Liver (tissue), 9 donors: ENCODE measurements around the gene PDZD8. TPM values are rescaled to one million over a fixed set of nuclear protein-coding genes. Genes with fewer than 3 reads are reported as not detected.

Experiments used
- DNase-seq: peaks from one replicate; pipeline ENCODE4 v3.0.0-alpha.2; 2017; ENCODE audit warnings: low spot score
- H3K27ac ChIP-seq, 2 donors: one replicate each; pipeline ENCODE4 v1.7.0; 2013; ENCODE audit warnings: inconsistent platforms in 2 of 2, low read length in 2 of 2, control low read depth in 1 of 2, low read depth in 1 of 2, mild to moderate bottlenecking in 1 of 2
- H3K27me3 ChIP-seq, 4 donors: one replicate each; pipeline versions ENCODE4 v1.6.1 to v1.7.0; 2013; ENCODE audit warnings: low read length in 3 of 4, inconsistent platforms in 1 of 4, mild to moderate bottlenecking in 1 of 4, moderate library complexity in 1 of 4; ENCODE audit not compliant: control insufficient read depth in 4 of 4, insufficient read depth in 4 of 4
- H3K36me3 ChIP-seq, 4 donors: one replicate each; pipeline versions ENCODE4 v1.6.1 to v1.7.0; 2013; ENCODE audit warnings: low read length in 3 of 4, mild to moderate bottlenecking in 3 of 4, low read depth in 1 of 4, moderate library complexity in 1 of 4; ENCODE audit not compliant: control insufficient read depth in 4 of 4, insufficient read depth in 3 of 4
- H3K4me1 ChIP-seq, 4 donors: one replicate each; pipeline versions ENCODE4 v1.6.1 to v1.7.0; 2013; ENCODE audit warnings: low read length in 3 of 4, mild to moderate bottlenecking in 3 of 4, moderate library complexity in 1 of 4; ENCODE audit not compliant: control insufficient read depth in 4 of 4, insufficient read depth in 4 of 4
- H3K4me3 ChIP-seq, 3 donors: one replicate each; pipeline versions ENCODE4 v1.6.1 to v1.7.0; 2013; ENCODE audit warnings: low read length in 3 of 3, control low read depth in 1 of 3, low read depth in 1 of 3, mild to moderate bottlenecking in 1 of 3
- H3K9ac ChIP-seq, 2 donors: one replicate each; pipeline ENCODE4 v1.7.0; 2013; ENCODE audit warnings: low read length in 2 of 2, mild to moderate bottlenecking in 2 of 2, moderate library complexity in 2 of 2, control low read depth in 1 of 2, low read depth in 1 of 2
- H3K9me3 ChIP-seq, 4 donors: one replicate each; pipeline versions ENCODE4 v1.6.1 to v1.7.0; 2013; ENCODE audit warnings: low read length in 3 of 4; ENCODE audit not compliant: control insufficient read depth in 4 of 4
- EGR1 ChIP-seq, 2 donors: IDR thresholded peaks; 2 replicates each; pipeline ENCODE4 v1.6.1; 2016 to 2018; ENCODE audit warnings: antibody characterized with exemption in 2 of 2, low read depth in 2 of 2
- FOXA1 ChIP-seq: IDR thresholded peaks from 2 replicates; pipeline ENCODE4 v1.6.1; 2016; ENCODE audit warnings: antibody characterized with exemption
- GABPA ChIP-seq, 2 donors: IDR thresholded peaks in 1 of 2; conservative IDR thresholded peaks in 1 of 2; 2 replicates each; pipeline ENCODE4 v1.6.1; 2016; ENCODE audit warnings: antibody characterized with exemption in 2 of 2, mild to moderate bottlenecking in 1 of 2, moderate library complexity in 1 of 2
- HNF4A ChIP-seq, 2 donors: conservative IDR thresholded peaks; 2 replicates each; pipeline ENCODE4 v1.6.1; 2016; ENCODE audit warnings: antibody characterized with exemption in 2 of 2, mild to moderate bottlenecking in 2 of 2
- HNF4G ChIP-seq: IDR thresholded peaks from 2 replicates; pipeline ENCODE4 v1.6.1; 2016; ENCODE audit warnings: antibody characterized with exemption
- JUND ChIP-seq, 2 donors: IDR thresholded peaks; 2 replicates each; pipeline ENCODE4 v1.6.1; 2016; ENCODE audit warnings: antibody characterized with exemption in 2 of 2
- NR2F2 ChIP-seq: IDR thresholded peaks from 2 replicates; pipeline ENCODE4 v1.6.1; 2016; ENCODE audit warnings: antibody characterized with exemption
- RAD21 ChIP-seq, 2 donors: IDR thresholded peaks; 2 replicates each; pipeline ENCODE4 v1.6.1; 2016; ENCODE audit warnings: antibody characterized with exemption in 2 of 2, mild to moderate bottlenecking in 2 of 2
- RXRA ChIP-seq, 2 donors: IDR thresholded peaks; 2 replicates each; pipeline ENCODE4 v1.6.1; 2017 to 2018; ENCODE audit warnings: antibody characterized with exemption in 2 of 2, mild to moderate bottlenecking in 1 of 2
- TAF1 ChIP-seq: conservative IDR thresholded peaks from 2 replicates; pipeline ENCODE4 v1.6.1; 2016; ENCODE audit warnings: antibody characterized with exemption, mild to moderate bottlenecking
- YY1 ChIP-seq: IDR thresholded peaks from 2 replicates; pipeline ENCODE4 v1.6.1; 2016; ENCODE audit warnings: antibody characterized with exemption, mild to moderate bottlenecking
- WGBS: extraction: QIAGEN DNeasy Blood & Tissue Kit; methylation state at CpG from one replicate; pipeline ENCODE4 v1.1.7; 2013; 5-methylcytosine and 5-hydroxymethylcytosine counted together
- polyA plus RNA-seq, 2 donors: library from polyadenylated mRNA; stranded (reverse) in 1 of 2; unstranded in 1 of 2; fragments of 200-250 nt in 1 of 2; fragments of >200 nt in 1 of 2; fragmentation: Nextera tagmentation in 1 of 2; extraction: Ambion mirVana in 1 of 2; gene quantifications; one replicate each; pipeline versions ENCODE4 v1.2.1 to v1.2.3, GENCODE V29; 2013 to 2015
- total RNA-seq, 2 donors: library from RNA; depleted of rRNA; stranded (reverse); fragments of >200 nt; gene quantifications; one replicate each; pipeline ENCODE4 v1.2.3, GENCODE V29; 2014
- TF ChIP-seq, protein P1 (sequence below): IDR thresholded peaks from 2 replicates; pipeline ENCODE4 v1.6.1; 2016; ENCODE audit warnings: antibody characterized with exemption
- TF ChIP-seq, protein P2 (sequence below): IDR thresholded peaks from 2 replicates; pipeline ENCODE4 v1.6.1; 2016; ENCODE audit warnings: antibody characterized with exemption, mild to moderate bottlenecking
- TF ChIP-seq, protein P3 (sequence below): fragments of 150-350 bp; IDR thresholded peaks from 2 replicates; pipeline ENCODE4 v1.5.1; 2017; ENCODE audit warnings: improper control_type of control experiment, low read depth, low read length; ENCODE audit not compliant: missing input control
- donor health status: healthy.
- donor health status: healthy.
- donor health status: healthy.
- donor health status: healthy.
- donor health status: healthy.

PDZD8 gene
- total and polyA plus RNA-seq, 4 donors, result 9.3 to 38.9 (median 15.1) TPM

DNA sequence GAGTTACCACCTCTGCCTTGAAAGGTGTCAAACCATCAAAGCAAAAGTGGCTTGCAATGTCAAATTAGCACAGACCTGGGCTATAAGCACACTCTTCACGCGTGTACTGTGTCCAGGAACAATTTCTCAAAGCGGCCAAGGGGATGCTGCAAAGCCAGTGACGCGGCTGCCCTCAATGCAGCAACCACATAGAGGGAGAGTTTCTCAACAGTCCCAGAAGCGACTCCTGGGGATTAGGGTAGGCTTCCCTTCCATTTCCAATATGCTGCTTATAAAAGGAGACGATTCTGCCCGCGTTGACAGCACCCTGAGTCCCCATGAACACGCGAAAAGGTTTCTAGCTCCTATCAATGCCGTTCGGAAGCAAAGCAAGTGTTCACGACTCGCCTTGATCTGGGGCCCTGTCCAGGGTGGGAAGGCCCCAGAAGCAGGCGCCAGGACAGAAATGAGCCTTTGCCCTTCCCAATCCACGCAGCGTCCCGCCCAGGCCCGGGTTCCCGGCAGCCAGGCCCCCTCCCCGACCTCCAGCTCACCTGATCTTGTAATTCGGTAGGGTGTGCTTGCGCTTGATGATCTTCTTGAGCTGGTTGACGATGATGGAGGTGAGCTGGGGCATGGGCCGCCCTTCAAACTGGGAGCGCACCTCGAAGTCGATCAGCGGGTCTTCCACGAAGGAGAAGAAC, 1.3 kb downstream of the PDZD8 start:
- peak; percentile 62 for DNase-seq
- H3K27me3 ChIP-seq, result no peaks in the 10 kb centered on the region
- under 1% methylated on average over 31 of the region's 31 CpGs for WGBS
- no peaks in the 10 kb centered on the region for H3K36me3 ChIP-seq
- no peaks in the 10 kb centered on the region for H3K9me3 ChIP-seq
- peak overlapping the region; percentile 71 to 98 (median 79) for H3K4me3 ChIP-seq
- H3K4me1 ChIP-seq, result peaks cover 5 to 28% (median 10%) of the 10 kb centered on the region in 4 donors
- peak overlapping the region; percentile 94 to 96 for H3K9ac ChIP-seq
- peak overlapping the region; percentile 97 to 98 for H3K27ac ChIP-seq
- no peak for TF ChIP-seq JUND (IDR thresholded peaks at IDR 0.05)
- TF ChIP-seq RXRA (IDR thresholded peaks at IDR 0.05), result peak; percentile 43 to 50
- TF ChIP-seq, protein P1, sequence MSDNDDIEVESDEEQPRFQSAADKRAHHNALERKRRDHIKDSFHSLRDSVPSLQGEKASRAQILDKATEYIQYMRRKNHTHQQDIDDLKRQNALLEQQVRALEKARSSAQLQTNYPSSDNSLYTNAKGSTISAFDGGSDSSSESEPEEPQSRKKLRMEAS, result no peak
- no peak for TF ChIP-seq NR2F2
- peak; percentile 25 for TF ChIP-seq YY1
- no peak for TF ChIP-seq EGR1 (IDR thresholded peaks at IDR 0.05; ENCODE audit: low read depth in 2 of 2)
- TF ChIP-seq TAF1, result peak; percentile 75
- peak; percentile 58 for TF ChIP-seq HNF4A (conservative IDR thresholded peaks at IDR 0.05)
- TF ChIP-seq, protein P2, sequence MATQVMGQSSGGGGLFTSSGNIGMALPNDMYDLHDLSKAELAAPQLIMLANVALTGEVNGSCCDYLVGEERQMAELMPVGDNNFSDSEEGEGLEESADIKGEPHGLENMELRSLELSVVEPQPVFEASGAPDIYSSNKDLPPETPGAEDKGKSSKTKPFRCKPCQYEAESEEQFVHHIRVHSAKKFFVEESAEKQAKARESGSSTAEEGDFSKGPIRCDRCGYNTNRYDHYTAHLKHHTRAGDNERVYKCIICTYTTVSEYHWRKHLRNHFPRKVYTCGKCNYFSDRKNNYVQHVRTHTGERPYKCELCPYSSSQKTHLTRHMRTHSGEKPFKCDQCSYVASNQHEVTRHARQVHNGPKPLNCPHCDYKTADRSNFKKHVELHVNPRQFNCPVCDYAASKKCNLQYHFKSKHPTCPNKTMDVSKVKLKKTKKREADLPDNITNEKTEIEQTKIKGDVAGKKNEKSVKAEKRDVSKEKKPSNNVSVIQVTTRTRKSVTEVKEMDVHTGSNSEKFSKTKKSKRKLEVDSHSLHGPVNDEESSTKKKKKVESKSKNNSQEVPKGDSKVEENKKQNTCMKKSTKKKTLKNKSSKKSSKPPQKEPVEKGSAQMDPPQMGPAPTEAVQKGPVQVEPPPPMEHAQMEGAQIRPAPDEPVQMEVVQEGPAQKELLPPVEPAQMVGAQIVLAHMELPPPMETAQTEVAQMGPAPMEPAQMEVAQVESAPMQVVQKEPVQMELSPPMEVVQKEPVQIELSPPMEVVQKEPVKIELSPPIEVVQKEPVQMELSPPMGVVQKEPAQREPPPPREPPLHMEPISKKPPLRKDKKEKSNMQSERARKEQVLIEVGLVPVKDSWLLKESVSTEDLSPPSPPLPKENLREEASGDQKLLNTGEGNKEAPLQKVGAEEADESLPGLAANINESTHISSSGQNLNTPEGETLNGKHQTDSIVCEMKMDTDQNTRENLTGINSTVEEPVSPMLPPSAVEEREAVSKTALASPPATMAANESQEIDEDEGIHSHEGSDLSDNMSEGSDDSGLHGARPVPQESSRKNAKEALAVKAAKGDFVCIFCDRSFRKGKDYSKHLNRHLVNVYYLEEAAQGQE, result no peak
- peak in 1 of 2 donors; percentile 18 for TF ChIP-seq RAD21 (IDR thresholded peaks at IDR 0.05)
- peak; percentile 15 for TF ChIP-seq HNF4G

DNA sequence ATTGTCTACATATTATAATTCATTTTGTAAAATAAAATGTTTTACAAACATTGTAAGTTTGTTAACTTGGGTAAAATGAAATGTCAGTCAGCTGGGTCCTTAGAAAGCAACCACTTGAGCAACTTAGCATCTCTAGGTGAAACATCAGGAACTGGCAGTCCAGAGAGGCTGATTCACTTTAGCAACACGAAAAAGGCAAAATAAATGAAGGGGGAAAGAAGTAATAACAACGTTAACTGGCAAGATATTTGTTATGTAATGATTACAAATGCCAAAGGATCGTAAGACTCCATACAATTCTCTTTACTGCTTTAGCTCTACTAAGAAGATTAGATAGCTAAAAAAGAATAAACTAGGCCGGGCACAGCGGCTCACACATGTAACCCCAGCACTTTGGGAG, 5.0 kb downstream of the PDZD8 start:
- H3K4me3 ChIP-seq, result no peak overlapping the region
- no peak overlapping the region for H3K9ac ChIP-seq
- H3K27me3 ChIP-seq, result no peaks in the 10 kb centered on the region
- peak overlapping the region; percentile 15 to 26 for H3K27ac ChIP-seq
- TF ChIP-seq, protein P3, sequence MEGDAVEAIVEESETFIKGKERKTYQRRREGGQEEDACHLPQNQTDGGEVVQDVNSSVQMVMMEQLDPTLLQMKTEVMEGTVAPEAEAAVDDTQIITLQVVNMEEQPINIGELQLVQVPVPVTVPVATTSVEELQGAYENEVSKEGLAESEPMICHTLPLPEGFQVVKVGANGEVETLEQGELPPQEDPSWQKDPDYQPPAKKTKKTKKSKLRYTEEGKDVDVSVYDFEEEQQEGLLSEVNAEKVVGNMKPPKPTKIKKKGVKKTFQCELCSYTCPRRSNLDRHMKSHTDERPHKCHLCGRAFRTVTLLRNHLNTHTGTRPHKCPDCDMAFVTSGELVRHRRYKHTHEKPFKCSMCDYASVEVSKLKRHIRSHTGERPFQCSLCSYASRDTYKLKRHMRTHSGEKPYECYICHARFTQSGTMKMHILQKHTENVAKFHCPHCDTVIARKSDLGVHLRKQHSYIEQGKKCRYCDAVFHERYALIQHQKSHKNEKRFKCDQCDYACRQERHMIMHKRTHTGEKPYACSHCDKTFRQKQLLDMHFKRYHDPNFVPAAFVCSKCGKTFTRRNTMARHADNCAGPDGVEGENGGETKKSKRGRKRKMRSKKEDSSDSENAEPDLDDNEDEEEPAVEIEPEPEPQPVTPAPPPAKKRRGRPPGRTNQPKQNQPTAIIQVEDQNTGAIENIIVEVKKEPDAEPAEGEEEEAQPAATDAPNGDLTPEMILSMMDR, result no peak
- no peak for TF ChIP-seq FOXA1
- TF ChIP-seq YY1, result no peak
- TF ChIP-seq GABPA (IDR thresholded peaks at IDR 0.05 in 1 of 2, conservative IDR thresholded peaks at IDR 0.05 in 1 of 2), result no peak
- TF ChIP-seq HNF4G, result no peak
- no peaks in the 10 kb centered on the region for H3K36me3 ChIP-seq
- DNase-seq, result no peak
- H3K4me1 ChIP-seq, result peaks cover 7 to 50% (median 24%) of the 10 kb centered on the region in 4 donors
- no peaks in the 10 kb centered on the region for H3K9me3 ChIP-seq
- WGBS, result 49% methylated on average over 5 of the region's 5 CpGs
